Thyroid gland (tissue), 4 donors: ENCODE results near the gene DACH2. TPM values are rescaled to one million over a fixed set of nuclear protein-coding genes. Genes with fewer than 3 reads are reported as not detected.

Experiments
- DNase-seq, 2 donors: peaks; one replicate each; pipeline ENCODE4 v3.0.0-alpha.2; 2019
- H3K27ac ChIP-seq, 3 donors: fragments of 200-600 bp; sonication (generic); 1 replicate in 2 of 3; 2 replicates in 1 of 3; pipeline ENCODE4 v1.5.1; 2016 to 2019; ENCODE audit warnings: mild to moderate bottlenecking in 1 of 3, moderate library complexity in 1 of 3
- H3K27me3 ChIP-seq: fragments of 200-600 bp; sonication (generic); one replicate; pipeline ENCODE4 v1.5.1; 2019
- H3K36me3 ChIP-seq, 2 donors: fragments of 200-600 bp; sonication (generic); one replicate each; pipeline ENCODE4 v1.5.1; 2016 to 2019
- H3K4me1 ChIP-seq, 2 donors: fragments of 200-600 bp; sonication (generic); one replicate each; pipeline ENCODE4 v1.5.1; 2017 to 2019
- H3K4me3 ChIP-seq, 3 donors: fragments of 200-600 bp; sonication (generic); replicated peaks in 1 of 3; 1 replicate in 2 of 3; 2 replicates in 1 of 3; pipeline ENCODE4 v1.5.1; 2016; ENCODE audit warnings: mild to moderate bottlenecking in 1 of 3
- H3K9me3 ChIP-seq: fragments of 200-600 bp; sonication (generic); one replicate; pipeline ENCODE4 v1.5.1; 2017
- POLR2A ChIP-seq, 2 donors: fragments of 450-650 bp; IDR thresholded peaks; one replicate each; pipeline ENCODE4 v1.6.1; 2017; ENCODE audit warnings: antibody characterized with exemption in 2 of 2, mild to moderate bottlenecking in 2 of 2, moderate library complexity in 1 of 2
- WGBS, 2 donors: methylation state at CpG; one replicate each; pipeline ENCODE4 v1.1.5; 2017; 5-methylcytosine and 5-hydroxymethylcytosine counted together
- intact Hi-C: fragments of 100-400 bp; cut with DNase I; formaldehyde crosslinking; loops from one replicate; pipeline ENCODE4 v1.15.1; 2023
- small RNA-seq: library from RNA; depleted of rRNA; stranded (forward); fragments of <200 nt; gene quantifications from one replicate; pipeline ENCODE3, GENCODE V24; 2016
- total RNA-seq, 4 donors: library from RNA; depleted of rRNA; stranded (reverse); fragments of >200 nt; gene quantifications; one replicate each; pipeline ENCODE4 v1.2.3, GENCODE V29; 2016
- TF ChIP-seq, protein P1 (sequence below), 6 experiments: fragments of 200-600 bp in 3 of 6; fragments of 450-650 bp in 3 of 6; sonication (generic) in 3 of 6; IDR thresholded peaks; one replicate each; pipeline ENCODE4 v1.5.1; 2016 to 2019; ENCODE audit warnings: antibody characterized with exemption in 6 of 6, mild to moderate bottlenecking in 2 of 6, inconsistent platforms in 1 of 6, moderate library complexity in 1 of 6

DACH2 gene
- total RNA-seq, 4 donors from 2014 or later, result 0.13 to 0.54 (median 0.33) TPM; not detected in 1

DNA sequence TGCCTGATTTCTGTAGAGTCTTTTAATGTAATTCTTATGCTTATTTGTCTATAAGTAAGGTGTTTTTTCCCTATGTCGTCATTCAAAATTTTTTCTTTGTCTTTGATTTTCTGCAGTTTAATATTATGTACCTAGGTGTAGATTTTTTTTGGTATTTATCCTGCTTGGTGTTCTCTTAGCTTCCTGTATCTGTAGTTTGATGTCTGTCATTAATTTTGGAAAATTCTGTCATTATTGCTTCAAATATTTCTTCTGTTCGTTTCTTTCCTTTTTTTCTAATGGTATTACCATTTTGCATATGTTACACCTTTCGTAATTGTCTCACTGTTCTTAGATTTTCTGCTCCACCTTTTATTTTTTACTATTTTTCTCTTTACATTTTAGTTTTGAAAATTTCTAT, 696.9 kb downstream of the DACH2 start:
- Histone ChIP-seq H3K27me3 (no peaks in the 10 kb centered on the region), H3K9me3 (no peaks in the 10 kb centered on the region), H3K4me1 (no peaks in the 10 kb centered on the region), H3K4me3 (no peak overlapping the region), H3K36me3 (no peaks in the 10 kb centered on the region), H3K27ac (no peak overlapping the region)
- 47 to 51% methylated on average over 3 of the region's 3 CpGs for WGBS, 2 donors
- DNase-seq, result no peak
- intact Hi-C loops, result no loop called here
- TF ChIP-seq POLR2A (IDR thresholded peaks at IDR 0.05), result no peak
- TF ChIP-seq, protein P1, sequence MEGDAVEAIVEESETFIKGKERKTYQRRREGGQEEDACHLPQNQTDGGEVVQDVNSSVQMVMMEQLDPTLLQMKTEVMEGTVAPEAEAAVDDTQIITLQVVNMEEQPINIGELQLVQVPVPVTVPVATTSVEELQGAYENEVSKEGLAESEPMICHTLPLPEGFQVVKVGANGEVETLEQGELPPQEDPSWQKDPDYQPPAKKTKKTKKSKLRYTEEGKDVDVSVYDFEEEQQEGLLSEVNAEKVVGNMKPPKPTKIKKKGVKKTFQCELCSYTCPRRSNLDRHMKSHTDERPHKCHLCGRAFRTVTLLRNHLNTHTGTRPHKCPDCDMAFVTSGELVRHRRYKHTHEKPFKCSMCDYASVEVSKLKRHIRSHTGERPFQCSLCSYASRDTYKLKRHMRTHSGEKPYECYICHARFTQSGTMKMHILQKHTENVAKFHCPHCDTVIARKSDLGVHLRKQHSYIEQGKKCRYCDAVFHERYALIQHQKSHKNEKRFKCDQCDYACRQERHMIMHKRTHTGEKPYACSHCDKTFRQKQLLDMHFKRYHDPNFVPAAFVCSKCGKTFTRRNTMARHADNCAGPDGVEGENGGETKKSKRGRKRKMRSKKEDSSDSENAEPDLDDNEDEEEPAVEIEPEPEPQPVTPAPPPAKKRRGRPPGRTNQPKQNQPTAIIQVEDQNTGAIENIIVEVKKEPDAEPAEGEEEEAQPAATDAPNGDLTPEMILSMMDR (IDR thresholded peaks at IDR 0.05), result no peak

Small RNAs within 50 kb of the gene (small RNA-seq; reads per million reads assigned to genes)
- gene FCF1P9 (not detected), gene RF00026 (not detected)

Other genes with a start within 250 kb of the DACH2 start
- 10 to 100 TPM; 25.1 to 33.6 (median 30.8) TPM for gene CHM, start 100.9 kb upstream of the DACH2 start, total RNA-seq